Right cardiac atrium (tissue), 5 donors: ENCODE data around the gene RNF145. TPM values are rescaled to one million over a fixed set of nuclear protein-coding genes. Genes with fewer than 3 reads are reported as not detected.
"Not testable (repeated sequence)": the region's sequence is repeated elsewhere in the genome, so short reads cannot be mapped to it uniquely, and the experiment has no call there.

Experiments used
- ATAC-seq, 2 donors: fragments of 200-7000 bp; cut with Tn5 transposase; one replicate each; pipeline versions ENCODE4 v1.8.0 to v1.9.1; 2020; ENCODE audit warnings: moderate library complexity in 2 of 2, mild to moderate bottlenecking in 1 of 2
- DNase-seq, 3 donors: peaks; one replicate each; pipeline ENCODE4 v3.0.0-alpha.2; 2020
- H3K27ac ChIP-seq: one replicate; pipeline ENCODE4 v1.5.1; 2013; ENCODE audit warnings: mild to moderate bottlenecking, low read length, control low read depth, moderate library complexity
- H3K27me3 ChIP-seq: one replicate; pipeline ENCODE4 v1.6.1; 2013; ENCODE audit not compliant: control insufficient read depth, insufficient read depth
- H3K4me1 ChIP-seq: one replicate; pipeline ENCODE4 v1.6.1; 2013; ENCODE audit warnings: low read length; ENCODE audit not compliant: control insufficient read depth, insufficient read depth
- H3K4me3 ChIP-seq: one replicate; pipeline ENCODE4 v1.5.1; 2013; ENCODE audit warnings: low read length, control low read depth
- H3K9me3 ChIP-seq: one replicate; pipeline ENCODE4 v1.6.1; 2013; ENCODE audit warnings: low read length; ENCODE audit not compliant: control insufficient read depth
- WGBS: extraction: QIAGEN DNeasy Blood & Tissue Kit; methylation state at CpG from one replicate; pipeline ENCODE4 v1.1.7; 2013; 5-methylcytosine and 5-hydroxymethylcytosine counted together
- intact Hi-C, 4 donors: fragments of 100-400 bp; cut with DNase I; formaldehyde crosslinking; loops; one replicate each; pipeline versions ENCODE4 v1.11.0 to v1.14.0; 2022 to 2023
- polyA plus RNA-seq: library from polyadenylated mRNA; stranded (reverse); fragments of 200-250 nt; gene quantifications from one replicate; pipeline ENCODE4 v1.2.3, GENCODE V29; 2013
- total RNA-seq, 4 donors: library from RNA; stranded (reverse); fragmentation: NEBNext Ultra II Directional; extraction: Animal tissue kit (Norgen Biotek cat#: 25700); gene quantifications; one replicate each; pipeline ENCODE4 v1.2.1, GENCODE V29; 2021
- donor health status: healthy with polysubstance abuse.
- donor health status: DM: no; HTN: yes; CAD: no.
- donor health status: DM: no; HTN: no; CAD: no.
- donor health status: DM: no; HTN: yes; CAD: no; lungs with severe emphysema.
- donor health status: DM: yes; HTN: yes; CAD: no.

The RNF145 gene
- total and polyA plus RNA-seq, 5 donors: 16.4 to 31.9 (median 26.6) TPM

GRCh38 chr5:159240301-159240870 lies 31.0 kb upstream of the RNF145 start:
- Histone ChIP-seq H3K4me3 (no peak overlapping the region), H3K9me3 (no peaks in the 10 kb centered on the region), H3K27ac (no peak overlapping the region), H3K4me1 (no peaks in the 10 kb centered on the region), H3K27me3 (no peaks in the 10 kb centered on the region)
- intact Hi-C loops: no loop called here
- 81% methylated on average over 4 of the region's 4 CpGs for WGBS
- ATAC-seq (no peak), DNase-seq (no peak)

GRCh38 chr5:159235871-159236520 lies 26.6 kb upstream of the RNF145 start:
- 90% methylated on average over 2 of the region's 2 CpGs for WGBS
- DNase-seq, H3K27ac ChIP-seq, H3K9me3 ChIP-seq, H3K27me3 ChIP-seq, H3K4me3 ChIP-seq, ATAC-seq, intact Hi-C loops, H3K4me1 ChIP-seq: not testable (repeated sequence)

GRCh38 chr5:159231167-159231566 lies 21.8 kb upstream of the RNF145 start:
- WGBS: 75% methylated on average over 2 of the region's 2 CpGs
- no peaks in the 10 kb centered on the region for H3K27me3 ChIP-seq
- no peak for DNase-seq

GRCh38 chr5:159230657-159231056 lies 21.3 kb upstream of the RNF145 start:
- no peaks in the 10 kb centered on the region for H3K9me3 ChIP-seq
- ATAC-seq (no peak), DNase-seq (no peak)
- H3K27me3 ChIP-seq: no peaks in the 10 kb centered on the region
- H3K4me3 ChIP-seq: no peak overlapping the region
- H3K4me1 ChIP-seq: no peaks in the 10 kb centered on the region
- intact Hi-C loops: no loop called here
- WGBS: 85% methylated on average over 3 of the region's 3 CpGs
- no peak overlapping the region for H3K27ac ChIP-seq

More at GRCh38 chr5:159231167-159231566, 21.8 kb upstream of the RNF145 start:
- Histone ChIP-seq H3K27ac (no peak overlapping the region), H3K4me1 (no peaks in the 10 kb centered on the region), H3K4me3 (no peak overlapping the region), H3K9me3 (no peaks in the 10 kb centered on the region)
- intact Hi-C loops: no loop called here
- no peak for ATAC-seq

GRCh38 chr5:159228097-159228496 lies 18.7 kb upstream of the RNF145 start:
- intact Hi-C loops, DNase-seq, H3K9me3 ChIP-seq, H3K4me1 ChIP-seq, H3K27me3 ChIP-seq, H3K27ac ChIP-seq, ATAC-seq, H3K4me3 ChIP-seq: not testable (repeated sequence)
- 84% methylated on average over 5 of the region's 5 CpGs for WGBS

- Histone ChIP-seq H3K27me3 (no peaks in the 10 kb centered on the region), H3K9me3 (no peaks in the 10 kb centered on the region), H3K4me1 (no peaks in the 10 kb centered on the region), H3K4me3 (no peak overlapping the region), H3K27ac (no peak overlapping the region)
- 82% methylated on average over 3 of the region's 3 CpGs for WGBS
- intact Hi-C loops: no loop called here
- no peak for DNase-seq
- no peak for ATAC-seq
Measured at GRCh38 chr5:159227452-159227851, 18.1 kb upstream of the RNF145 start.

GRCh38 chr5:159226451-159226850 lies 17.1 kb upstream of the RNF145 start:
- Histone ChIP-seq H3K4me3 (no peak overlapping the region), H3K27ac (no peak overlapping the region), H3K9me3 (no peaks in the 10 kb centered on the region), H3K4me1 (no peaks in the 10 kb centered on the region), H3K27me3 (no peaks in the 10 kb centered on the region)
- intact Hi-C loops: no loop called here
- no peak for ATAC-seq
- DNase-seq: no peak

GRCh38 chr5:159224471-159224870 lies 15.1 kb upstream of the RNF145 start:
- intact Hi-C loops: no loop called here
- H3K4me3 ChIP-seq: no peak overlapping the region
- no peaks in the 10 kb centered on the region for H3K27me3 ChIP-seq
- ATAC-seq (no peak), DNase-seq (no peak)
- no peaks in the 10 kb centered on the region for H3K4me1 ChIP-seq
- H3K27ac ChIP-seq: no peak overlapping the region
- H3K9me3 ChIP-seq: no peaks in the 10 kb centered on the region
- 74% methylated on average over 2 of the region's 2 CpGs for WGBS

- Histone ChIP-seq H3K4me3 (no peak overlapping the region), H3K9me3 (no peaks in the 10 kb centered on the region), H3K27ac (no peak overlapping the region), H3K4me1 (no peaks in the 10 kb centered on the region), H3K27me3 (no peaks in the 10 kb centered on the region)
- ATAC-seq (peak; percentile 26 to 84), DNase-seq (peak; percentile 31 to 84 (median 72))
- intact Hi-C loops: no loop called here
- WGBS: 64% methylated on average over 3 of the region's 3 CpGs
Measured at GRCh38 chr5:159223469-159223868, 14.1 kb upstream of the RNF145 start.

- DNase-seq (no peak), ATAC-seq (no peak)
- no peaks in the 10 kb centered on the region for H3K4me1 ChIP-seq
- H3K4me3 ChIP-seq: no peak overlapping the region
- H3K27ac ChIP-seq: no peak overlapping the region
- WGBS: 74% methylated on average over 5 of the region's 5 CpGs
- H3K27me3 ChIP-seq: no peaks in the 10 kb centered on the region
- intact Hi-C loops: no loop called here
- H3K9me3 ChIP-seq: no peaks in the 10 kb centered on the region
Measured at GRCh38 chr5:159220206-159220605, 10.9 kb upstream of the RNF145 start.

GRCh38 chr5:159218595-159219023 lies 9.3 kb upstream of the RNF145 start:
- Histone ChIP-seq H3K27me3 (no peaks in the 10 kb centered on the region), H3K27ac (no peak overlapping the region), H3K4me3 (no peak overlapping the region), H3K9me3 (no peaks in the 10 kb centered on the region), H3K4me1 (no peaks in the 10 kb centered on the region)
- intact Hi-C loops: no loop called here
- no peak for DNase-seq
- no peak for ATAC-seq
- 59% methylated on average over 2 of the region's 2 CpGs for WGBS
